ENCODE data around the gene TBC1D3I. TPM values are rescaled to one million over a fixed set of nuclear protein-coding genes. Genes with fewer than 3 reads are reported as not detected.

Gene TBC1D3I
- total RNA-seq, result 0.28 TPM in 1 of 2 replicates, not detected in the other

DNA sequence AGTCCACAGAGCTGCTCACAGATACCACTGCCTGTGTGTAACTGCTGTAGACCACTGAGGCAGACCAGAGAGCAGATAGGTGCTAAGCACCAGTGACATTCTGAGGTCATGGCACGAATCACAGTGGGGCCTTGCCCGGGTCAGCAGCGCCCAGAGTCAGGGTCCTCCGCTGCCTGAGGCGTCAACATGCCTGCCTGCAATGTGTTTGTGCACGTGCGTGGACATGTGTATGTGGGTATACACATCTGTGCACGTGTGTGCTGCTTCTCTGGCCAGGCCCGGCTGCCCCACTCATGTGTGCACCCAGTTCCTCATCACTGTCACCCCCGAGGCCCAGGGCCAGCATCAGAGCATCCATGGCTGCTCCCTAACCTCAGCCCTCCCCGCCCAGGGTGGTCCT, at the start of gene TBC1D3I:
TSS of gene TBC1D3I (minus strand) at position 101 of the 400 bp plus-strand sequence. CDS start 1,585 bp downstream, outside the sequence.

DNA sequence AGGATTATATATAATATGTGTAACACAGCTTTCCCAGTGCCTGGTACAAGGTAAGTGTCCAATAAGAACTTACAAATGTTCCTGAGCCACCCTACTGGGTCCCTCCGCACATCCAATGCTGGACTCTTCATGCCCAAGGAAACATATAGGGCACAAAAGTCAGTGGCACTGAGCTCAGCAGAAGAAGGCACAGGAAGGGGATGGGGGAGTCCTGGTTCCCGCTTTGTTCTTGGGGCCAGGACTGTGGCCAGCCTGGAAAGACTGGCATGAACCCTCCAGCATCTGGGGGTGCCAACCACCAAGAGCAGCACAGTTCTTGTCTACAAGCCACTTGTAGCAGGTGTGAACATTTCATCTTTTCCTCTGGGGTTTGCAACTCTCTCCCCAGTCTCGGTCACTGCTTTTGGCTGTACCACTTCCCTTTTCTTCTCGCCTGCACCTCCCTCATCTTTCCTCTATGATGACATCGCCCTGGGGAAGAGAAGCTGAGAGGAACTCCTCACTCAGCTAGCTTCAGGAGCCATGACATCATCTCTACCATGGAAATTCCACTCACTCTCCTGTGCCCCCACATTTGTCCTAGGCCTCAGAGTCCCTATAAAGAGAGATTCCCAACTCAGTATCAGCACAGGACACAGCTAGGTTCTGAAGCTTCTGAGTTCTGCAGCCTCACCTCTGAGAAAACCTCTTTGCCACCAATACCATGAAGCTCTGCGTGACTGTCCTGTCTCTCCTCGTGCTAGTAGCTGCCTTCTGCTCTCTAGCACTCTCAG, 53.7 kb downstream of the TBC1D3I start, which contains the start of gene CCL4L2:
TSS of gene CCL4L2 (plus strand) at position 625 of the 773 bp plus-strand sequence.

Other genes starting within 250 kb of the TBC1D3I start
- gene CCL23, start 246.6 kb downstream of the TBC1D3I start, total RNA-seq, result not detected in 2 replicates
- not detected in 2 replicates for gene CCL18, start 200.3 kb downstream of the TBC1D3I start, total RNA-seq
- gene CCL3, start 174.4 kb downstream of the TBC1D3I start, total RNA-seq, result not detected in 2 replicates
- gene CCL4, start 160.7 kb downstream of the TBC1D3I start, total RNA-seq, result not detected in 2 replicates
- 0.88 and 2.5 TPM in 2 replicates for gene TBC1D3B, start 87.9 kb downstream of the TBC1D3I start, total RNA-seq
- not detected in 2 replicates for gene CCL3L1, start 67.8 kb downstream of the TBC1D3I start, total RNA-seq
- not detected in 2 replicates for gene CCL4L2, start 53.5 kb downstream of the TBC1D3I start, total RNA-seq
- gene TBC1D3G, start 59.3 kb upstream of the TBC1D3I start, total RNA-seq, result not detected in 2 replicates
- gene TBC1D3H, start 123.9 kb upstream of the TBC1D3I start, total RNA-seq, result not detected in 2 replicates
- gene ZNHIT3, start 222.1 kb upstream of the TBC1D3I start, total RNA-seq, result 38.6 and 39.6 TPM in 2 replicates